ENCODE results near the gene JUND.
A peak's percentile ranks its signal among the peaks of the same experiment; 100 is the strongest.

JUND gene

DNA sequence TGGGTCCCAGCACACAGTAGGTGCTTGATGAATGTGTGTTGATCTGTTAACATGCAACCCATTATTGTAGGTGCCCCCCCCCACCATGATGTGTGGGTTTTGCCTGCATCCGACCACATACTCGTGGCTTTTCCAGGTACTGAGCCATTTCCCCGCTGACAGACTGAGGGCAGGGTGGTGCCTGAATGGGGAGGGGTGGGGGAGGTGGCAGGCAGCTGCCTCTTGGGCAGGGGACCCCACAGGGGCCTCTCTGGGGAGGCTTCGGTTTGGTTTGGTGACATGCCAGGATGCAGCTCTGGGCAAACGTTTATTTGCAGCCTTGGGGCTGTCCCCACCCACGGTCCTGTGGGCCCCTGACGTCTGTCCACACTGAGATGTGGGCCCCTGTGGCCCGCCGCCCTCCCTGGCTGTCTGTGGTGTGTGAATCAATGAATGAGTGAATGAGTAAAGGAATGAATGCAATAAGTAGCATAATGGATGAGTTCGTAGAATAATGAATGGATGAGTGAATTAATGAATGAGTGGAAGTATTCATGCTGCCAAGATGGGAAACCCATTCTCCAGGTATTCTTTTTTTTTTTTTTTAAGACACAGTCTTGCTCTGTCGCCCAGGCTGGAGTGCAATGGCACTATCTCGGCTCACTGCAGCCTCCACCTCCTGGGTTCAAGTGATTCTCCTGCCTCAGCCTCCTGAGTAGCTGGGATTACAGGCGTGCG lies 9.0 kb upstream of the JUND start:
- peak; percentile 97 to 98 for DNase-seq (ENCODE audit: low read depth in 2 of 2)

DNA sequence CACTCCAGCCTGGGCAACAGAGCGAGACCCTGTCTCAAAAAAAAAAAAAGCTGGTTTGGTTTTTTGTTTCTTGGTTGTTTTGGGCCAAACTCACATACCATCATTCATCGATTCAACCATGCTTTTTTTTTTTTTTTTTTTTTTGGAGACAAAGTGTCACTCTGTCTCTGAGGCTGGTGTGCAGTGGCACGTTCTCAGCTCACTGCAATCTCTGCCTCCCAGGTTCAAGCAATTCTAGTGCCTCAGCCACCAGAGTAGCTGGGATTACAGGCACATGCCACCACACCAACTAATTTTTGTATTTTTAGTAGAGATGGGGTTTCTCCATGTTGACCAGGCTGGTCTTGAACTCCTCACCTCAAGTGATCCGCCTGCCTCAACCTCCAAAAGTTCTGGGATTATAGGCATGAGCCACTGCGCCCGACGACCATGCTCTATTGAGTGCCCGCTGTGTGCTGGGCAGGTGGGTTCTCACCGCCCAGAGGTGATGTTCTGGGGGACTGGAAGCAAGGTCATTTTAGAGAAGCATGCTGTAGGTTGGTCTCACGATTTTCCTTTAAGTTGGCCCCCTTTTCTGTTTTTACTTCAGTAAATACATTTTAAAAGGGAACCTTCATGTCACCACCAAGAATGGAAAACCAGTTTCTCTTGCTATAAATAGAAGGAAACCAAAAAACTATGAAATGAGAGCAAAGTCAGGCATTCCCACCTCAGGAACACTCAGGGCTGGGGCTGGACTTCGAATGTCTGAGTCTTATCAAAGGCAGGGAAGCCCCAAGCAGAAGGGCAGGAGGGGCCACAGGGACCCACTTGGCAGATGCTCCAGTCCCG lies 8.3 kb upstream of the JUND start:
- no peak for DNase-seq (ENCODE audit: low read depth in 2 of 2)

DNA sequence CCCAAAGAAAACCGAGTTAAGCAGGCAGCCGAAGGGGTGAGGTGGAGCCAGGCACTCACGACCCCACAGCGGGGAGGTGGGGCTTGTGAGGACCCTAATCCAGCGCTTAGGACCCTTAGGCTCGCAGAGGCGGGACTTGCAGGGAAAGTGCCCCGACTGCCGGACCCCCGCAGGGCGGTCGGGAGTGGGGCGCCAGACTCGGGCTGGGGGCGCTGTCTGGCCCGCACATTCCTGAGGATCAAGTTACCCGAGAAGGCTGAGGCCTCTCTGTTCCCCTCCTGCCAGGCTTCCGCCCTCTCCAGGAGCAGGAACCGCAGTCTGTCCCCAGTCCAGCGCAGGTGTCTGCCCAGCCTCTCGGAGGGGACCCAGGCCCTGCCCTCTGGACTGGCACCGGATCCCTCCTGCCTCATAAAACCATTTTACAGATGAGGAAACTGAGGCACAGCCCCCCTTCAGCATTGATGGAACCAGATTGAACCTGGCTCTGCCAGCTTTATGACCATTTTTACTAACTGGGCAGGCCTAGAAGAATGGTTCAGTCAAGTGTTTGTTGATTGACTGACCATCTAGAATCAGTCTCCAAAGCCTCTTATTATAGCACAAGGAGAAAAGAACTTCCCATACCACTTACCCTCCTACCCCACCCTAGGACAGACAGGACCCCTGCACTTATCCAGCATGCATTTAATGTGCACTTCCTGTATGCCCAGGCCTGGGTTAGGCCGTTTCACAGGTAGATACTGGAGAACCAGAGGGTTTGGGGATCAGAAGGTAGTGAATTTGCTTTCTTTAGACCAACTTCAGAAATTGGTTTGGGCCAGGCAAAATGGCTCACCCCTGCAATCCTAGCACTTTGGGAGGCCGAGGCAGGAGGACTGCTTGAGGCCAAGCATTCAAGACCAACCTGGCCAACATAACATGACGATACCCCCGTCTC lies 6.7 kb upstream of the JUND start:
- no peak for DNase-seq (ENCODE audit: low read depth in 2 of 2)

DNA sequence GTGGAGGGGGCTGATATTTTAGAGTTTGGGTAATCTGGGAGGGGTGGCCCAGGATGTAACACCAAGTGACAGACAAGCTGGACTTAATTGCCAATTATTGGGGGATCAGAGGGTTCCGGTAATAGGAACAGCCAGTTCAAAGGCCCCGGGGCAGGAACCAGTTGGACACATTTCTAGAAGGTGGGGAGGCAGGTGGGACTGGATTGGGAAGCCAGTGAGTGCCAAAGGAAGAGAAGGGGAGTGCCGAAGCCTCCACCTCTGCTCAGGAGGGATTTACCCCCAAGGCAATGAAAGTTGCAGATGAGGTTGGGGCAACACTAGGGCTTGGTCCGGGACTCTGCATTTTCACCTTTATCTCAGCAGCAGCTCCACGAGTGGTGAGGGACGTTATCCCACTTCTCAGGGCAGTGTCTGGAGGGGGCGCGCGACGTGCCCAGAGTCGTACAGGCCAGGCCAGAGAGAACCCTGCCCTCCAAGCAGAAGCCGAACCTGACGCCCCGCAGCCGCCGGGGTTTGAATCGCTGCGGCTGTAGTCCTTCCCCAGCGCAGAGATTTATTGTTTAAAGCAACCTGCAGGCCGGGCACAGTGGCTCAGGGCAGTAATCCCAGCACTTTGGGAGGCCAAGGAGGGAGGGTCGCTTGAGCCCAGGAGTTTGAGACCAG lies 5.7 kb upstream of the JUND start:
- DNase-seq (ENCODE audit: low read depth in 2 of 2) = no peak

DNA sequence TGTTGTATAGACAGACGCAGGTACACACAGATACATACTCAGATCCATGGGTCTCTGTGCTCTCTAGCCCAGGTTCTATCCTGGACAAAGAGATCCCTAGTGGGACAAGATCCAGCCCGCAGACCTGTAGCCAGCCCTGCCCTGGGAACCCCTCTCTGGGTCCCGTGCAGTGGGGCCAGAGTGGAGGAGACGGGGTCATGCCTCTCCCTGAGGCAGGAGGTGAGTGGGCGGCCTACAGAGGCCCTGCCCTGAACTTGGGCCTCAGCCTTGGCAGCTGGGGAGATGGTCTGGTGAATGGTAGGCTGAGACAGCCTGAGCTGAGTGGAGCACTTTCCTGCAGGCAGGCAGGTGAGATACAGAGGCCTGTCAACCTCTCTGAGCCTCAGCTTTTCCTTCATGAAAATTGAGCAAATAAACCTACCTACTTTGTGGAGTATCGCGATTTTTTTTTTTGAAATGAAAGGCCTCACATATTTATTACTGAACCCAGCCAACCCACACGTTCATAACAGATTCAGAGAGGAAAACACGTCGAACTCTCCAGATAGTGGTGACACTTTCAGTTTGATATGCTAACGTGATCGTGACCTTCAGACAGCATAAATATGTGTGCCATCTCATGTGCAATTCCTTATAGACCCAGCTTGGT lies 3.4 kb upstream of the JUND start:
- peak in 1 of 2 donors; percentile 65 for DNase-seq (ENCODE audit: low read depth in 2 of 2)

DNA sequence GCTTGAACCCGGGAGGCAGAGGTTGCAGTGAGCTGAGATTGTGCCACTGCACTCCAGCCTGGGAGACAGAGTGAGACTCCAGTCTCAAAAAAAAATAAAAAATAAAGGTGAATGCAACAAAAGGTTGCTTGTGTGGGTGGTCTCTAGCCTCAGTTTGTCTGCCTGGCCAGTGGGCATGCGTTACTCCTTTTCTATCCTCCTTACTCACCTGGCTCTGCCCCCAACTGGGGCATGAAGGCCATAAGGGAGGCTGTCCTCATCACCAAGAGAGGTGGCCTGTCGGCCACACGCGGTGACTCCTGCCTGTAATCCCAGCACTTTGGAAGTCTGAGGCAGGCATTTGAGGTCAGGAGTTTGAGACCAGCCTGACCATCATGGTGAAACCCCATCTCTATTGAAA lies 1.9 kb upstream of the JUND start:
- DNase-seq (ENCODE audit: low read depth in 2 of 2) = no peak

DNA sequence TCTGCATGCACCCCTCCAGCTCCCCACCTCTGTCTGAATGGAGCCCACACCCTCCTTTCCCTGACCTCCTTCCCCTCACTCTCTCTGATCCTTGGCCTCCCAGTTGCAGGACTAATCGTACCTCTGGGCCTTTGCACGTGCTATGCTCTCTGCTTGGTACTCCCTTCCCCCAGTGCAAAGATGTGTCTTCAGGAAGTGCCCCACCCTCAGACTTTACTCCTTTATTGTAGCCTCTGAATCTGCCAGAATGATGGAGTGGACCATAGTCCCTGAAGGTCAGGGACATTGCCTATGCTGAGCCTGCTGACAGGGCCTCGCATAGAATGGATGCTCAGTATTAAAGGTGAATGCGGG lies 1.3 kb upstream of the JUND start:
- DNase-seq (ENCODE audit: low read depth in 2 of 2) = no peak

DNA sequence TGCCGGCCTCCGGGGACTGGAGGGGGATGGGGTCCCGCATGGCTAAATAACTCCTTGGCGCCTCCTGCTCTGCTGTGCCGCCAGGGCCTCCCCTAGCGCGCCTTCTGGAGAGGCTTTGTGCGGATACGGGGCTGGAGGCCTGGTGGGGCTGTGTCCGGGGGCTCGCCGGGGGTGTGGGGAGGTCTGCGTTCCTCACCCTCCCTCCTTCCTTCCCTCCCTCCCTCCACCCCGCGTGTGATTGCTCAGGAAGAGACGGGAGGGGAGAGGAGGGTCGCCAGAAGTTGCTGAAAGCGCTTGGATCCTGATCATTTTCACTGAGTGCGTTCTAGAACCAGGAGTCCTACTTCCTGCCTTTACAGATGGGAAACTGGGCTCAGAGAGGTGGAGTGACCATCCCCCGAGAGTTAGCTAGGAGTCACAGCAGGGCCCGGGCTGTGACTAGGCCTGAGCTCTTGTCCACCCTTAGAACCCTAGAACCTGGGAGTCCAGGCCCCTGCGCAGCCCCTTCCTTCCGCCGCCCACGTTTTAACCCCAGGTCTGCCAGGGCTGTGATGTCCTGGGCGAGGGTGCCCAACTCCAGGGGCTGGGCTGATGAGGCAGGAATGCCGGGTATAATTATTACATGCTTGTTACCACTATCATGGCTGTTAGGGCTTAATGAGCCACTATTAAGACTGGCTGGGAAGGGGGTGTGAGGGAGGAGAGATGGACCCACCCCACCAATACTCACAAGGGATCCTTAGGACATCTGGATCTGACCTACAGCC lies 782 bp upstream of the JUND start:
- DNase-seq (ENCODE audit: low read depth in 2 of 2) = no peak

DNA sequence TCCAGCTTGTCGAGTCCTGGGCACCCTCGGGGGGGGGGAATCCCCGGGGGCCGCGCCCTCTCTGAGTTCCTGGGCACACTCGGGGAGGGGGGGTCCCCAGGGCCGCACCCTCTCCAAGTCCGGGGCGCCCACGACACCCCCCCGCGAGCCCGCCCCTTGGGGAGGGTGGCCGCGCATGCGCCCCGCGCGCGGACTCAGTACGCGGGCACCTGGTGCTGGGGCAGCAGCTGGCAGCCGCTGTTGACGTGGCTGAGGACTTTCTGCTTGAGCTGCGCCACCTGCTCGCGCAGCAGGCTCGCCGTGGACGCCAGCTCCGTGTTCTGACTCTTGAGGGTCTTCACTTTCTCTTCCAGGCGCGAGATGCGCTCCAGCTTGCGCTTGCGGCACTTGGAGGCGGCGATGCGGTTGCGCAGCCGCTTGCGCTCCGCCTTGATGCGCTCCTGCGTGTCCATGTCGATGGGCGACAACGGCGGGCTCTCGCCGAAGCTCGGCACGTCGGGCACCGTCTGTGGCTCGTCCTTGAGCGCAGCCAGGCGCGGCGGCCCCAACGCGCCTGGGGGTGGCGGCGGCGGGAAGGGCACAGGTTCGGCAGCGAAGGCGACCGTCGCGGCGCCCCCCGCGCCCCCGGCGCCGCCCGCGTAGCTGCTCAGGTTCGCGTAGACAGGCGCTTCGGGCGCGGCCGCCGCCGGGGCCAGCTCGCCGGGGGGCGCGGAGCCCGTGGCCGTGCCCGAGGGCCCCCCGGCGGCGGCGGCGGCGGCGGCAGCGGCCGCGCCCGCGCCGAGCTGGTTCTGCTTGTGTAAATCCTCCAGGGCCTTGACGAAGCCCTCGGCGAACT lies 958 bp downstream of the JUND start:
- peak in 1 of 2 donors; percentile 70 for DNase-seq (ENCODE audit: low read depth in 2 of 2)

DNA sequence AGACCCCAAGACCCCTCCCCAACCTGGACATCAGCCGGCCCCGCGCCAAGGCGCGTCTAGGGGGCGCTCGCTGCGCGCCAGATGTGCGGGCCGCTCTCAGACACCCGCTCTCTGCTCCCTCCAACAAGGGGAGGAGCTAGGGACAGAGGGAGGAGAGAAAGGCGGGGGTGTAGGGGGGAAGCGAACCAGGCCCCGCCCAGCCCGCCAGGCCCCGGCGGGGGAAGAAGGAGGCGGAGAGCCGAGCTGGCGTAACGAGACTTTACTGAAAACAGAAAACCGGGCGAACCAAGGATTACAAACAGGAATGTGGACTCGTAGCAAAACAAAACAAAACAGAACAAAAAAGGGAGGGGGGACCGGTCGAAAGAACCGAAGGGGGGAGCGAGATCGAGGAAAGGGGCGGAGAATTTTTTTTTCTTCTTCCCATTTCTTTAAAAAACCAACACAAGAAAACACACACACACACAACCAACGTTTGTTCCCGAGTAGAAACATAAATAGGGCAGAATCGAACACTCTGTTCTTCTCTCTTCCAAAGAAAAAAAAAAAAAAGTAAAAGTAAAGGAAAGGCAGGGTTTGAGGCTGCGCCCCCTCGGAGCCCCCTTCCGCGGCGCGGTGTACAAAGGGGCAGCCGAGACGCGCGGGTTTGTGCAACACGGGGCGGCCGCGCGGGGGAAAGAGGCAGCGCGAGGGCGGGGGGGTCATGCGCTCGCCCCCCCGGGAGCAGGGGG lies 1.7 kb downstream of the JUND start:
- peak in 1 of 2 donors; percentile 85 for DNase-seq (ENCODE audit: low read depth in 2 of 2)

DNA sequence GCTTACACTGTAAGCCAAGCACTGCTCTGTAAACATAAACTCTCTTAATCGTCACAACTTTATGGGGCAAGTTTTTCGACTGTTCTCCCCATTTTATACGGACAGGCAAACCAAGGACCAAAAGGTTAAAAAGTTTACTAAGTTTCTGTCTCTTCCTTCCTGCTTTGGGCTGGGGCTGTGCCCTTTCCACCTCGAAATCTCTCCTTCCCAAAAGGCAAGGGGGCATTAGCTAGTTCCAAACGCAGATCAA lies 2.2 kb downstream of the JUND start:
- DNase-seq (ENCODE audit: low read depth in 2 of 2) = no peak

DNA sequence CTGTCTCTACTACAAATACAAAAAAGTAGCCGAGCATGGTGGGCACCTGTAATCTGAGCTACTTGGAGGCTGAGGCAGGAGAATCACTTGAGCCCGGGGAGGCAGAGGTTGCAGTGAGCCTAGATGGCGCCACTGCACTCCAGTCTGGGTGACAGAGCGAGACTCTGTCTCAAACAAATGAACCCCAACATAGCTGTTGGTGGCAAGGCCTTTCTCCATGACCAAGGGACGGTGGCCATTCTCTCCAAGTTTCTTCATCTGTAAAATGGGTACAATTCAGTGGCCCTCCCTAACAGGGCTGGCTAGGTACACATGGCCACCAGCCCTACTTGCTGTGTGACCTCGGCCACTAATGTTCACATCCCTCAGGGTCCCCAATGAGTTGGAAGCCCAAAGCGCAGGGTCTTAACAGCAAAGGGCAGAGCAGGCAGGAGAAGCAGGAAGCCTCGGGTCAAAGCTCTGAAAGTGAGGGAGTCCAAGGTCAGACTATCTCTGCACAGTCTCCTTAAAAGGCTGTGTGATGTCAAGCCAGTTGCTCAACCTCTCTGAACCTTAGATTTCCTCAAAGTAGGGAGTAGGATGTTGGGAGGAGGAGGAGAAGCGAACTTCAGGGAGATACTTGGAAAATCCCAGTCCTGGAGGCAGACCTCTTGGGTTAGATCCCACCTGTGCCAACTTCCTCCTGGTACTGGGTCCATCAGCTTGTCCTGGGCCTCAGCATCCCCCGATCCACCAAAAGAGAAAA lies 2.7 kb downstream of the JUND start:
- no peak for DNase-seq (ENCODE audit: low read depth in 2 of 2)

DNA sequence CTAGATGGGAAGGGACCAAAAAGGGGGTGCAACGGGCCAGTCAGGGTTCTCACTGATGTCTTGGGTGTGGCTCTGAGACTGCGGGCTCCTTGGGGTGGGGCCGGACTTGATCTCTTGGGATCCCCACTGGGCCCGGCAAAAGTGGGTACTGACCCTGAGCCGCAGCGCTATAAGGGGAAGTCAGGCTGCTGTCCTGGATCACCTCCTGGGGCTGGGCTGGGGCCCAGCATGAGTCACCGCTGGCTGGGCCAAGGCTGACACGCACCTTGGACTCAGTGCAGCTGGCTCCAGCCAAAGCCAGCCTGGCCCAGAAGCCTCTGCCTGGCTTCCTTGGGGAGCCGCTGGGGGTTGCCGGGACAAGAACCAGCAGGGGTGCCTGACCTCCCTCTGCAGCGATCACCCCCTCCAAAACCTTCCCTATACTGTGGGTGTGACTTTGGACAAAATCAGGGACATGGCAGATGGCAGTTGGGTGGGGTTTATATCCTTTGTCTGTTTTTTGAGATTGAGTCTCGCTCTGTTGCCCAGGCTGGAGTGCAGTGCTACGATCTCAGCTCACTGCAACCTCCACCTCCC lies 6.6 kb downstream of the JUND start:
- DNase-seq (ENCODE audit: low read depth in 2 of 2) = no peak

DNA sequence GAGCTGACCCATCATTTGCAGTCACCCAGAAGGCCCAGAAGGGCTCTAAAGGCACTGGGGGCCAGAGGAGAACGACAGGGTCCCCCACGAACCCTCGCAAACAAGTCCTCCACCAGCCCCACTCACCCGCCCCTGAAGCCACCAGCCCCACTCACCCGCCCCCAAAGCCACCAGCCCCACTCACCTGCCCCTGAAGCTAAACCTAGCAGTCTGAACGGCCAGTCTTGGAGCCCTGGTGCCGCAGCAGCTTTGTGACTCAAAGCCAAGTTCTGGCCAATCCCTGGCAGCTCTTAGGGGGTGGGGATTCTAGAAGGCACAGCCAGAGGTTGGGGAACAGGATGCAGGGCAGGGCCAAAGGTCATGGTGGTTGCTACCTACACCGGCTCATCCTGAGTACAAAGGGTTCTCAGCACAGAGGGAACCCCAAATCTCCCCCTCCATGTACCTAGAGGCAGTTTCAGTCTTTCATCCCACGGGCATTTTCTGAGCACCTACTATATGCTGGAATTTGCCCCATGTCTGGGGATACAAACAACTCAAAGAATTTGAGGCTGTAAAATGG lies 7.1 kb downstream of the JUND start, which contains the start of gene IQCN:
Gene IQCN (minus strand): TSS at position 234 of the 562 bp plus-strand sequence. CDS start 4,974 bp downstream, outside the sequence.
- DNase-seq (ENCODE audit: low read depth in 2 of 2) = no peak

DNA sequence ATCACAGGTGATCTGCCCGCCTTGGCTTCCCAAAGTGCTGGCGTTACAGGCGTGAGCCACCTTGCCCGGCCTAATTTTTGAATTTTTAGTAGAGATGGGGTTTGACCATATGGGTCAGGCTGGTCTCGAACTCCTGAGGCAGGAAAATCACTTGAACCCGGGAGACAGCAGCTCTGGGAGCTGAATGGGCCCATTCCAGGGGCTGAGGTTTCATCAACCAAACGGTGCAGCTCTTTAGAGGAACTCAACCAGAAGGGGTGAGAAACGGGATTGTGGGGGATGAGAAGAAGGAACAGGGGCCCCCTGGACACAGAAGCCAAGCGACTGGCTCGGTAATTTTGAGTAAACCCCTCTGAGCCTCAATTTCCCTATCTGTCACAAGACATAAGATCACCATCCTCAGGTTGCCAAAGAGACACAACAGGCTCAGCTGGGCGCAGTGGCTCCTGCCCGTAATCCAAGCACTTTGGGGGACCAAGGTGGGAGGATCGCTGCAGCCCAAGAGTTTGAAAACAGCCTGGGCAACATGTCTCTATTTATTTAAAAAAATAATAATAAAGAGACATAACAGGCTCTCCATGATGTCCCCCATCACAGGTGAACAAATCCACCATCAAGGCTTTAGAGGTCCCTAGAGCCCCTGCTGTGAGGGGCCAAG lies 7.7 kb downstream of the JUND start:
- DNase-seq (ENCODE audit: low read depth in 2 of 2) = no peak

DNA sequence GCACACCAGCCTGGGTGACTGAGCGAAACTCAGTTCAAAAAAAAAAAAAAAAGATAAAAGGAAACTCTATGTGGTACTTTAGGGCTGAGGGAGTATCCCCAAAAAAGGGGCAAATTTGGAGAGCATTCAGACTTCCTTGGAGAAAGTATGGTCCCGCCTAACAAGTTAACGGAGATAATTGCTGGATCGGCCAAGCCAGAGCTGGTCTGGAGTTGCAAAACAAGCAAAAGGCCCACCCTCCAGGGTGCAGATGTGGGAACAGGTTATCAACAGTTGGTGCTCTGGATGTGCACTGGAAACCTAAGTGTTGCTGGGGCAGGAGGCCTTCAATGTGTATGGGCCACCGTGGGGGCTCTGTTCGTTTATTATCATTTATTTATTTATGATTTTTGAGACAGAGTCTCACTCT lies 10.0 kb downstream of the JUND start:
- DNase-seq (ENCODE audit: low read depth in 2 of 2) = no peak

DNA sequence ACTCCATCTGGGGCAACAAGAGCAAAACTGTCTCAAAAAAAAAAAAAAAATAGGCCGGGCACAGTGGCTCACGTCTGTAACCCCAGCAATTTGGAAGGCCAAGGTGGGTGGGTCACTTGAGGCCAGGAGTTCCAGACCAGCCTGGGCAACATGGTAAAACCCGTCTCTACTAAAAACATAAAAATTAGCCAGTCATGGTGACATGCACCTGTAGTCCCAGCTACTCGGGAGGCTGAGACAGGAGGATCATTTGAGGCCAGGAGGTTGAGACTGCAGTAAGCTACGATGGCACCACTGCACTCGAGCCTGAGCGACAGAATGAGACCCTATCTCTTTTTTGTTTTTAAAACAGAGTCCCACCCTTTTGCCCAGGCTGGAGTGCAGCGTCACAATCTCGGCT lies 11.1 kb downstream of the JUND start:
- no peak for DNase-seq (ENCODE audit: low read depth in 2 of 2)

Measured in stimulated activated CD8-positive, alpha-beta memory T cell treated with anti-CD3 and anti-CD28 coated beads, Interleukin-15, amount 100 ng/mL, for 48 hours (primary cell).